Left ventricle myocardium inferior (tissue), 1 donor: ENCODE results near the gene SLX4. TPM values are rescaled to one million over a fixed set of nuclear protein-coding genes. Genes with fewer than 3 reads are reported as not detected.

Source experiments
- DNase-seq: peaks from one replicate; pipeline ENCODE4 v3.0.0-alpha.2; 2020
- H3K27ac ChIP-seq: fragments of 200-600 bp; replicated peaks from 2 replicates; pipeline ENCODE4 v1.8.0; 2021
- H3K27me3 ChIP-seq: fragments of 200-600 bp; 2 replicates; pipeline ENCODE4 v1.8.0; 2021; ENCODE audit warnings: low read depth
- H3K36me3 ChIP-seq: fragments of 200-600 bp; 2 replicates; pipeline ENCODE4 v1.8.0; 2021
- H3K4me1 ChIP-seq: fragments of 200-600 bp; 2 replicates; pipeline ENCODE4 v1.8.0; 2021
- H3K4me3 ChIP-seq: fragments of 200-600 bp; 2 replicates; pipeline ENCODE4 v1.8.0; 2021; ENCODE audit warnings: mild to moderate bottlenecking, moderate library complexity
- H3K9me3 ChIP-seq: fragments of 200-600 bp; replicated peaks from 2 replicates; pipeline ENCODE4 v1.8.0; 2021
- intact Hi-C: fragments of 100-400 bp; cut with micrococcal nuclease; formaldehyde crosslinking; loops from one replicate; pipeline ENCODE4 v1.11.0; 2022
- total RNA-seq: library from RNA; stranded (reverse); fragmentation: NEBNext Ultra II Directional; extraction: Animal tissue kit (Norgen Biotek cat#: 25700); gene quantifications from one replicate; pipeline ENCODE4 v1.2.1, GENCODE V29; 2021
- TF ChIP-seq, protein P1 (sequence below): fragments of 200-600 bp; IDR thresholded peaks from 2 replicates; pipeline ENCODE4 v1.8.0; 2021; ENCODE audit warnings: antibody characterized with exemption, mild to moderate bottlenecking, borderline replicate concordance
- donor health status: DM: no; HTN: yes; CAD: no; lungs with severe emphysema.

Gene SLX4
- total RNA-seq, 1 donor from 2014 or later, result 2.5 TPM

GRCh38 chr16:3655030-3655395, 43.6 kb upstream of the SLX4 start:
- H3K36me3 ChIP-seq, result peaks cover 55% of the 10 kb centered on the region
- no peaks in the 10 kb centered on the region for H3K27me3 ChIP-seq
- TF ChIP-seq, protein P1, sequence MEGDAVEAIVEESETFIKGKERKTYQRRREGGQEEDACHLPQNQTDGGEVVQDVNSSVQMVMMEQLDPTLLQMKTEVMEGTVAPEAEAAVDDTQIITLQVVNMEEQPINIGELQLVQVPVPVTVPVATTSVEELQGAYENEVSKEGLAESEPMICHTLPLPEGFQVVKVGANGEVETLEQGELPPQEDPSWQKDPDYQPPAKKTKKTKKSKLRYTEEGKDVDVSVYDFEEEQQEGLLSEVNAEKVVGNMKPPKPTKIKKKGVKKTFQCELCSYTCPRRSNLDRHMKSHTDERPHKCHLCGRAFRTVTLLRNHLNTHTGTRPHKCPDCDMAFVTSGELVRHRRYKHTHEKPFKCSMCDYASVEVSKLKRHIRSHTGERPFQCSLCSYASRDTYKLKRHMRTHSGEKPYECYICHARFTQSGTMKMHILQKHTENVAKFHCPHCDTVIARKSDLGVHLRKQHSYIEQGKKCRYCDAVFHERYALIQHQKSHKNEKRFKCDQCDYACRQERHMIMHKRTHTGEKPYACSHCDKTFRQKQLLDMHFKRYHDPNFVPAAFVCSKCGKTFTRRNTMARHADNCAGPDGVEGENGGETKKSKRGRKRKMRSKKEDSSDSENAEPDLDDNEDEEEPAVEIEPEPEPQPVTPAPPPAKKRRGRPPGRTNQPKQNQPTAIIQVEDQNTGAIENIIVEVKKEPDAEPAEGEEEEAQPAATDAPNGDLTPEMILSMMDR, result no peak
- H3K4me3 ChIP-seq, result no peak overlapping the region
- peak overlapping the region; percentile 47 for H3K27ac ChIP-seq
- peaks cover 21% of the 10 kb centered on the region for H3K4me1 ChIP-seq
- no peaks in the 10 kb centered on the region for H3K9me3 ChIP-seq
- intact Hi-C loops, result no loop called here
- DNase-seq, result no peak

DNA sequence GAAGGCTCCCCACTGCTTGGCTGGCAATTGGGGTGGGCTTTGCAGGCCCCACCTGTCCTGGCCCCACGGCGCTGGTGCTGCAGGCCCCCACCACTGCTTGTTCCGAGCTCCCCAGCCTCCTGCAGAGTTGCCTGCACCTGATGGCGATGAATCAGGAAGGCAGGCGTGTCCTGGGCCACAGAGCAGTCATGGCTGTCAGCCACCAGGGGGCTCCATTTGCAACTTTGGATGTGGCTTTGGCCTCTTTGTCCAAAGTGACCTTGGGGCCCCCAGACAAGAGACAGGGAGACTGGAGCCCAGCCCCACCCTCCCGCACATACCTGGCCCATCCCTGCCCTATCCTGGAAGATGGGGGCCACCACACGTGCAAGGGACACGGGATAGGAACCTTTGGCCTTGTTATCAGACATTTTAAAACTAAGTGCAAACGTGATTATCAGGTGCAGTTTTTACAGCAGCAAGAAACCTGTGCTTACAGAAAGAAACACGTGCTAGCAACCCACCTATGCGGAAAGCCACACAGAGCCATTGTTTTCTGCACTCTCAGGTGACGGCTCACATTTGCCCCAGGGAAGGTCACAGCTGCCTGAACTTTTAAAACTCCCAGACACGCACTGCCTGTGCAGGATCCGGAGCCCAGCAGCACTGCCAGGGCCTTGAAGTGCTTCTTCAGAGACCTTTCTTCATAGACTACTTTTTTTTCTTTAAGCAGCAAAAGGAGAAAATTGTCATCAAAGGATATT, 43.0 kb upstream of the SLX4 start, which contains the start of gene DNASE1:
Gene DNASE1, plus strand, starts transcription at position 443 of the 743 bp plus-strand sequence. CDS start 683 bp downstream, outside the sequence.
- no peaks in the 10 kb centered on the region for H3K27me3 ChIP-seq
- TF ChIP-seq, protein P1, result peak; percentile 71
- peak; percentile 43 for DNase-seq
- no peaks in the 10 kb centered on the region for H3K9me3 ChIP-seq
- H3K36me3 ChIP-seq, result peaks cover 49% of the 10 kb centered on the region
- peaks cover 21% of the 10 kb centered on the region for H3K4me1 ChIP-seq
- peak within 1 kb of the TSS; percentile 47 for H3K27ac ChIP-seq
- no peak within 1 kb of the TSS for H3K4me3 ChIP-seq
- intact Hi-C loops, result no loop called here

GRCh38 chr16:3652373-3653195, 41.2 kb upstream of the SLX4 start:
- no peaks in the 10 kb centered on the region for H3K9me3 ChIP-seq
- peaks cover 21% of the 10 kb centered on the region for H3K4me1 ChIP-seq
- H3K27me3 ChIP-seq, result no peaks in the 10 kb centered on the region
- H3K4me3 ChIP-seq, result no peak overlapping the region
- intact Hi-C loops, result no loop called here
- peaks cover 30% of the 10 kb centered on the region for H3K36me3 ChIP-seq
- no peak for DNase-seq
- TF ChIP-seq, protein P1, result no peak
- no peak overlapping the region for H3K27ac ChIP-seq

- TF ChIP-seq, protein P1, result no peak
- intact Hi-C loops, result no loop called here
- H3K36me3 ChIP-seq, result peaks cover 22% of the 10 kb centered on the region
- DNase-seq, result no peak
- H3K27me3 ChIP-seq, result no peaks in the 10 kb centered on the region
- H3K27ac ChIP-seq, result no peak overlapping the region
- no peak overlapping the region for H3K4me3 ChIP-seq
- peaks cover 21% of the 10 kb centered on the region for H3K4me1 ChIP-seq
- no peaks in the 10 kb centered on the region for H3K9me3 ChIP-seq
Observed at GRCh38 chr16:3651461-3652372, 40.3 kb upstream of the SLX4 start.

DNA sequence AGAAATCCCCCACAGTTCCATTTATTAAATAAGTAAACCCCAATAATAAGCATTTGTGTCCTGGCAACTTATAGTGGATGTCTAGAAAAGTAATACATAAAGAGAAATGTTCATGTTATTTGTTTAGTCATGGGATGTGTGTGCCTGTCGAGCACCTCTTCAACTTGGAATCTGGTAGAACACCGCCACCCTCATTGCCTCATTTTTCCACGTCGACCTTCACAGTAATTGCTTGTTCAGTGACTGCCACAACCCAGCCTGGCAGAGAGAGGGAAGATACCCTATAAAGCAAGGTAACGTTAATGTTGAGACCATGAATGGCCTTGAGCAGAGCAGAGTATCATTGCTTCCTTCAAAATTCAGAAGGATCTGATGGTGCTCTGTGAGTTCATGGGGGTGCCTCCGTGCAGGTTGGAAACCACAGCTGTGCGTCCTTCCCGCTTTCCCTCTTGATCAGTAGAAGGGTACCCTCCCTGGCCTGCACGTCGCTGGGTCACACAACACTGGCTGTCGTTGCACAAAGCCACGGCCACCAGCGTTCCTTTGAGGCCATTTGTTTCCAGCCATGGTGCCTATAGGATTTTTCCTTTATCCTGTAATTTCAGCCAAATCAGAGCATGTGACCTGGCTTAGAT, 39.3 kb upstream of the SLX4 start:
- H3K9me3 ChIP-seq, result no peaks in the 10 kb centered on the region
- H3K27me3 ChIP-seq, result no peaks in the 10 kb centered on the region
- DNase-seq, result no peak
- no peak overlapping the region for H3K4me3 ChIP-seq
- intact Hi-C loops, result no loop called here
- peaks cover 17% of the 10 kb centered on the region for H3K36me3 ChIP-seq
- no peak overlapping the region for H3K27ac ChIP-seq
- TF ChIP-seq, protein P1, result no peak
- peaks cover 19% of the 10 kb centered on the region for H3K4me1 ChIP-seq
